Astrocyte (in vitro differentiated cells and primary cell): ENCODE measurements around the gene ANKRD24. TPM values are rescaled to one million over a fixed set of nuclear protein-coding genes. Genes with fewer than 3 reads are reported as not detected.

Experiments used
- DNase-seq: peaks from one replicate; pipeline ENCODE4 v3.0.0-alpha.2; 2010; ENCODE audit warnings: low read depth
- FAIRE-seq: peaks from 2 replicates; lab custom pipeline; 2011; peaks lifted over from hg19 to GRCh38; lab: Jason Lieb, UNC
- H2AFZ ChIP-seq: 2 replicates; pipeline ENCODE4 v1.6.0; 2012; ENCODE audit warnings: low read depth, low read length, inconsistent platforms
- H3K27ac ChIP-seq: 2 replicates; pipeline ENCODE4 v1.5.1; 2011; ENCODE audit warnings: low read depth, low read length, inconsistent platforms
- H3K27me3 ChIP-seq: 2 replicates; pipeline ENCODE4 v1.6.0; 2011; ENCODE audit warnings: low read length, inconsistent platforms; ENCODE audit not compliant: insufficient read depth
- H3K36me3 ChIP-seq: 2 replicates; pipeline ENCODE4 v1.5.1; 2011; ENCODE audit warnings: low read length, inconsistent platforms; ENCODE audit not compliant: insufficient read depth
- H3K4me1 ChIP-seq: 2 replicates; pipeline ENCODE4 v1.5.1; 2011; ENCODE audit warnings: low read length, inconsistent platforms; ENCODE audit not compliant: insufficient read depth
- H3K4me2 ChIP-seq: 2 replicates; pipeline ENCODE4 v1.6.0; 2012; ENCODE audit warnings: low read length, inconsistent platforms
- H3K4me3 ChIP-seq: 2 replicates; pipeline ENCODE4 v1.5.1; 2011; ENCODE audit warnings: low read depth, mild to moderate bottlenecking, low read length, inconsistent platforms; ENCODE audit not compliant: insufficient read depth
- H3K79me2 ChIP-seq: 2 replicates; pipeline ENCODE4 v1.6.0; 2012; ENCODE audit warnings: mild to moderate bottlenecking, low read length, inconsistent platforms; ENCODE audit not compliant: insufficient read depth
- H3K9ac ChIP-seq: 2 replicates; pipeline ENCODE4 v1.6.0; 2012; ENCODE audit warnings: mild to moderate bottlenecking, low read length, inconsistent platforms
- H3K9me3 ChIP-seq: 2 replicates; pipeline ENCODE4 v1.5.1; 2012; ENCODE audit warnings: low read depth, mild to moderate bottlenecking, low read length, inconsistent platforms; ENCODE audit not compliant: insufficient read depth
- H4K20me1 ChIP-seq: 2 replicates; pipeline ENCODE4 v1.6.0; 2012; ENCODE audit warnings: low read length, inconsistent platforms; ENCODE audit not compliant: insufficient read depth
- H3K27ac Mint-ChIP-seq: one replicate; pipeline ENCODE4 v1.8.0; 2021; ENCODE audit warnings: mild to moderate bottlenecking, mixed read lengths; ENCODE audit not compliant: unreplicated experiment
- H3K27me3 Mint-ChIP-seq: one replicate; pipeline ENCODE4 v1.8.0; 2021; ENCODE audit warnings: low read depth, mixed read lengths; ENCODE audit not compliant: unreplicated experiment
- H3K36me3 Mint-ChIP-seq: one replicate; pipeline ENCODE4 v1.8.0; 2021; ENCODE audit warnings: low read depth, mixed read lengths; ENCODE audit not compliant: unreplicated experiment
- H3K4me1 Mint-ChIP-seq: one replicate; pipeline ENCODE4 v1.8.0; 2021; ENCODE audit warnings: low read depth, mixed read lengths; ENCODE audit not compliant: unreplicated experiment
- H3K4me3 Mint-ChIP-seq: one replicate; pipeline ENCODE4 v1.8.0; 2021; ENCODE audit warnings: mild to moderate bottlenecking, moderate library complexity, mixed read lengths; ENCODE audit not compliant: unreplicated experiment
- H3K9me3 Mint-ChIP-seq: one replicate; pipeline ENCODE4 v1.8.0; 2021; ENCODE audit warnings: mild to moderate bottlenecking, mixed read lengths; ENCODE audit not compliant: unreplicated experiment
- EZH2 ChIP-seq: IDR thresholded peaks from 2 replicates; pipeline ENCODE4 v1.6.1; 2012; ENCODE audit warnings: mild to moderate bottlenecking, low read length, inconsistent platforms; ENCODE audit not compliant: insufficient read depth
- total RNA-seq: library from RNA; stranded (reverse); gene quantifications from 2 replicates; pipeline ENCODE4 v1.2.1, GENCODE V29; 2021
- TF ChIP-seq, protein P1 (sequence below): IDR thresholded peaks from 2 replicates; pipeline ENCODE4 v1.5.1; 2011; ENCODE audit warnings: low read depth, mild to moderate bottlenecking, inconsistent platforms, low read length, moderate library complexity; ENCODE audit not compliant: insufficient read depth

ANKRD24 gene
- total RNA-seq, 1 donor from 2014 or later: 0.73 TPM

DNA sequence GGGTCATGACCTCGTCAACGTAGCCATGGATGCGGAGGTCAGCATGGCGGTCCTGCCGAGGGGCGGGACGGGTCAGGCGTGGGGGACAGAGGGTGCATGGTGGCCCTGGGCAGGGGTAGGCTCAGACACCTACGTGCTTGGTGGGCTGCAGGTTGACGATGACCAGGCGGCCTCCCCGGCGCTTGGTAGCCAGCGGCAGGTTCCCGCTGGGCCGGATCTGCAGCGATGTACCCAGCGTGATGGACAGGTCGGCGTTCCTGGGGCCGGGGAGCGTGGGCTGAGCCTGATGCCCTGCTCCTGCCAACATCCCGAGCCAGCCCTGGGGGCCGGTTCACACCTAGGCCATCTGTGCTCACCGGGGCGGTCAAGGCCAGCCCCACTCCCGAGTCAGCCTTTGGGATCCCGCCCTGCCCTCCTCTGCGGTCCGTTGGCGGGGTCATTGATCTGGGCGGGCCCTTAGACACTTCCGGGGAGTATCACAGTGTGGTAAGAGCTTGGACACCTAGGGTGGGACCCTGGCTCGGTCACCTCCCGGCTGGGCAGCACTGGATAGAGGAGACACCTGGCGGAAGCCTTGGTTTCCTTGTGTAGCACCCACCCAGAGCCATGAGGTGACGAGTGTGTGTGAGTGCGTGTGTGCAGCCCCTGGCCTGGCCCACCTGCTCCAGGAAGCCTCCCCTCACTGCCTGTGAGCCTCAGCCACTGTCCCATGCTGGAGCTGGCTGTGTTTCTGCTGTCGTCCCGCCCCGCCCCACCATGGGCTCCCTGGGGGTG lies 7.4 kb upstream of the ANKRD24 start:
- Histone ChIP-seq H3K27me3 (peaks cover 9% of the 10 kb centered on the region), H3K4me1 (no peaks in the 10 kb centered on the region), H3K79me2 (no peaks in the 10 kb centered on the region), H3K4me2 (no peak overlapping the region), H3K27ac (no peak overlapping the region), H4K20me1 (peaks cover 22% of the 10 kb centered on the region), H2AFZ (no peak overlapping the region), H3K4me3 (no peak overlapping the region), H3K9ac (no peak overlapping the region), H3K9me3 (no peaks in the 10 kb centered on the region), H3K36me3 (no peaks in the 10 kb centered on the region)
- Mint-ChIP-seq H3K4me1 (no peaks in the 10 kb centered on the region), H3K27ac (no peak overlapping the region), H3K9me3 (peaks cover 5% of the 10 kb centered on the region), H3K36me3 (peaks cover 10% of the 10 kb centered on the region), H3K4me3 (no peak overlapping the region), H3K27me3 (peaks cover 19% of the 10 kb centered on the region)
- DNase-seq: no peak
- TF ChIP-seq, protein P1, sequence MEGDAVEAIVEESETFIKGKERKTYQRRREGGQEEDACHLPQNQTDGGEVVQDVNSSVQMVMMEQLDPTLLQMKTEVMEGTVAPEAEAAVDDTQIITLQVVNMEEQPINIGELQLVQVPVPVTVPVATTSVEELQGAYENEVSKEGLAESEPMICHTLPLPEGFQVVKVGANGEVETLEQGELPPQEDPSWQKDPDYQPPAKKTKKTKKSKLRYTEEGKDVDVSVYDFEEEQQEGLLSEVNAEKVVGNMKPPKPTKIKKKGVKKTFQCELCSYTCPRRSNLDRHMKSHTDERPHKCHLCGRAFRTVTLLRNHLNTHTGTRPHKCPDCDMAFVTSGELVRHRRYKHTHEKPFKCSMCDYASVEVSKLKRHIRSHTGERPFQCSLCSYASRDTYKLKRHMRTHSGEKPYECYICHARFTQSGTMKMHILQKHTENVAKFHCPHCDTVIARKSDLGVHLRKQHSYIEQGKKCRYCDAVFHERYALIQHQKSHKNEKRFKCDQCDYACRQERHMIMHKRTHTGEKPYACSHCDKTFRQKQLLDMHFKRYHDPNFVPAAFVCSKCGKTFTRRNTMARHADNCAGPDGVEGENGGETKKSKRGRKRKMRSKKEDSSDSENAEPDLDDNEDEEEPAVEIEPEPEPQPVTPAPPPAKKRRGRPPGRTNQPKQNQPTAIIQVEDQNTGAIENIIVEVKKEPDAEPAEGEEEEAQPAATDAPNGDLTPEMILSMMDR: no peak
- no peak for TF ChIP-seq EZH2
- FAIRE-seq: no peak

DNA sequence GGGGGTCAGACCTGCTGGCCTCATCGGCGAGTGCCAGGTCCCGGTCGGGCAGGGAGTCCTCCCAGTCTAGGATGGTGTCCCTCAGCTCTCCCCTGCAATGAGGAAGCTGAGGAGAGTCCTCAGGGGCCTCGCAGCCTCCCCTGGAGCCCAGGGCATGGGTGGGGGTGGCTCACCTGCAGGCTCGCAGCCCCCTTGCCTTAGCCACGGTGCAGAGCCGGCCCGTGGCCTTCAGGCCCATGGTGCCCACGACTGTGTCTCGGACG lies 6.9 kb upstream of the ANKRD24 start:
- no peak for FAIRE-seq
- H3K9me3 ChIP-seq: no peaks in the 10 kb centered on the region
- DNase-seq: no peak
- H4K20me1 ChIP-seq: peaks cover 22% of the 10 kb centered on the region
- H3K27me3 Mint-ChIP-seq: peaks cover 17% of the 10 kb centered on the region
- H3K4me2 ChIP-seq: no peak overlapping the region
- H3K79me2 ChIP-seq: peaks cover 3% of the 10 kb centered on the region
- H3K27me3 ChIP-seq: peaks cover 9% of the 10 kb centered on the region
- no peaks in the 10 kb centered on the region for H3K4me1 Mint-ChIP-seq
- H3K27ac Mint-ChIP-seq: no peak overlapping the region
- peaks cover 10% of the 10 kb centered on the region for H3K36me3 Mint-ChIP-seq
- H3K4me3 ChIP-seq: no peak overlapping the region
- H3K27ac ChIP-seq: no peak overlapping the region
- no peaks in the 10 kb centered on the region for H3K4me1 ChIP-seq
- H3K4me3 Mint-ChIP-seq: no peak overlapping the region
- peaks cover 5% of the 10 kb centered on the region for H3K9me3 Mint-ChIP-seq
- peaks cover 2% of the 10 kb centered on the region for H3K36me3 ChIP-seq
- H3K9ac ChIP-seq: no peak overlapping the region
- TF ChIP-seq, protein P1: no peak
- H2AFZ ChIP-seq: no peak overlapping the region

DNA sequence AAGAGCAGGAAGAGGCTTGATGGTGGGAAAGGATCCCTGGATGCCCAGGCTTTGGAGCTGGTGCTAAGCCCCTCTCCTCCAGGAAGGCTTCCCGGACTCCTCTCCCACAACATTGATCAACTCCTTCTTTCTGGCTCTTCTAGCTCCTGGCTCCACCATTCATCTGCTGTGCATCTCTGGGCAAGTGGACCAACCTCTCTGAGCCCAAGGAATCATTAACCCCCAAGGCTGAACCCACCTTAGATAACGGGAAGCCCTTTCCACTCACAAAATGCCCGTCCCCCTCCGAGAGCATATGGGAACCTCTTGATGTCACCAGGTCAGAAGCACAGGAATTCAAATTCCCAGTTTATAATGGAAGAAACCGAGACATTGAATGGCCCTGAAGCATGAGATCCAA lies 5.3 kb upstream of the ANKRD24 start:
- Histone ChIP-seq H3K36me3 (peaks cover 2% of the 10 kb centered on the region), H3K4me3 (no peak overlapping the region), H3K4me2 (no peak overlapping the region), H3K79me2 (peaks cover 17% of the 10 kb centered on the region), H2AFZ (no peak overlapping the region), H3K9me3 (no peaks in the 10 kb centered on the region), H4K20me1 (peaks cover 20% of the 10 kb centered on the region), H3K9ac (no peak overlapping the region), H3K27me3 (peaks cover 6% of the 10 kb centered on the region), H3K4me1 (no peaks in the 10 kb centered on the region), H3K27ac (no peak overlapping the region)
- Mint-ChIP-seq H3K4me3 (no peak overlapping the region), H3K27me3 (peaks cover 13% of the 10 kb centered on the region), H3K9me3 (peaks cover 3% of the 10 kb centered on the region), H3K36me3 (peaks cover 10% of the 10 kb centered on the region), H3K27ac (no peak overlapping the region), H3K4me1 (peaks cover 2% of the 10 kb centered on the region)
- DNase-seq (no peak), FAIRE-seq (no peak)
- TF ChIP-seq, protein P1: no peak
- TF ChIP-seq EZH2: no peak
